22Rv1 (cell line): ENCODE measurements around the gene COL6A3.
"Not testable (repeated sequence)": the region's sequence is repeated elsewhere in the genome, so short reads cannot be mapped to it uniquely, and the experiment has no call there.

Source experiments
- H3K27ac ChIP-seq: fragments of 450-650 bp; 2 replicates; pipeline ENCODE4 v1.5.1; 2017
- ZFX ChIP-seq: fragments of 450-650 bp; IDR thresholded peaks from 2 replicates; pipeline ENCODE4 v1.6.1; 2017; ENCODE audit warnings: antibody characterized with exemption, borderline replicate concordance
- TF ChIP-seq, protein P1 (sequence below): fragments of 450-650 bp; IDR thresholded peaks from 2 replicates; pipeline ENCODE4 v1.5.1; 2017; ENCODE audit warnings: mild to moderate bottlenecking

The COL6A3 gene

GRCh38 chr2:237412988-237413776 is 782 bp downstream of the COL6A3 start:
- TF ChIP-seq, protein P1, sequence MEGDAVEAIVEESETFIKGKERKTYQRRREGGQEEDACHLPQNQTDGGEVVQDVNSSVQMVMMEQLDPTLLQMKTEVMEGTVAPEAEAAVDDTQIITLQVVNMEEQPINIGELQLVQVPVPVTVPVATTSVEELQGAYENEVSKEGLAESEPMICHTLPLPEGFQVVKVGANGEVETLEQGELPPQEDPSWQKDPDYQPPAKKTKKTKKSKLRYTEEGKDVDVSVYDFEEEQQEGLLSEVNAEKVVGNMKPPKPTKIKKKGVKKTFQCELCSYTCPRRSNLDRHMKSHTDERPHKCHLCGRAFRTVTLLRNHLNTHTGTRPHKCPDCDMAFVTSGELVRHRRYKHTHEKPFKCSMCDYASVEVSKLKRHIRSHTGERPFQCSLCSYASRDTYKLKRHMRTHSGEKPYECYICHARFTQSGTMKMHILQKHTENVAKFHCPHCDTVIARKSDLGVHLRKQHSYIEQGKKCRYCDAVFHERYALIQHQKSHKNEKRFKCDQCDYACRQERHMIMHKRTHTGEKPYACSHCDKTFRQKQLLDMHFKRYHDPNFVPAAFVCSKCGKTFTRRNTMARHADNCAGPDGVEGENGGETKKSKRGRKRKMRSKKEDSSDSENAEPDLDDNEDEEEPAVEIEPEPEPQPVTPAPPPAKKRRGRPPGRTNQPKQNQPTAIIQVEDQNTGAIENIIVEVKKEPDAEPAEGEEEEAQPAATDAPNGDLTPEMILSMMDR, result no peak
- TF ChIP-seq ZFX, result no peak
- no peak overlapping the region for H3K27ac ChIP-seq

GRCh38 chr2:237412646-237412987 is 1.3 kb downstream of the COL6A3 start:
- no peak overlapping the region for H3K27ac ChIP-seq
- no peak for TF ChIP-seq ZFX
- TF ChIP-seq, protein P1, result no peak

- TF ChIP-seq, protein P1, result no peak
- no peak for TF ChIP-seq ZFX
- H3K27ac ChIP-seq, result no peak overlapping the region
These were observed 2.1 kb downstream of the COL6A3 start for GRCh38 chr2:237411683-237412423.

GRCh38 chr2:237411092-237411601 is 2.8 kb downstream of the COL6A3 start:
- TF ChIP-seq ZFX, result no peak
- TF ChIP-seq, protein P1, result no peak
- no peak overlapping the region for H3K27ac ChIP-seq

- H3K27ac ChIP-seq, result not testable (repeated sequence)
These were observed 4.7 kb downstream of the COL6A3 start for GRCh38 chr2:237409263-237409662.

DNA sequence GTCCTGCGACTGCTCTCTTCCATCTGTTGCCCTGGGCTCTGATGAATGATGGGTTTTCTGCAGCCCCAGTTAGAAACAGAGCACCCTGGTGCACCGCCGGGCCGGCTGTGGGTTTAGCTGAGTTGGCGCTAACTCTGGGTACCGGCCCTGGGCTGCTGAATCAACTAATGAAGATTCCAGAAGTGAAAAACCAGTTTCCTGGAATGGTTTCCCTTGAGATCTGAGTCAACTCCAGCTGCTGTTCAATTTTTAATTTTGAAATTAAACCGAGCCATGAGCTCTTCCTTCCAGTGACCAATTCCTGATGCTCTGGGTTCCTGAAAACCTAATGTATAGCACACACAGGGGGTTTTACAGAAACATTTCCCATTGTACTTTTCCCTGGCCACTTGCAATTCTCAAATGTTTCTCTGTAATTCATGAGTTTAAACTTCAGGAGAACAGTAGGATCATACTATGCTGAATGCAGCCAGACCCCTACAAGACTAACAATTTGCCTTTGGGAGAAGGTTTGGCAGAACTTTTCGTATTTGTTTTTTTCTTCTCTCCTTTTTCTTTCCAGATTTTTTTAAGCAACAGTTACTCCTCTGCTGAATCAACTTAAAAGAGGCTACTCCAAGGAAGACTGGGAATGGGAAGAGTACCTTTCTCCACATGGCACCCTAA is 5.5 kb downstream of the COL6A3 start:
- H3K27ac ChIP-seq, result no peak overlapping the region
- TF ChIP-seq, protein P1, result no peak
- no peak for TF ChIP-seq ZFX

GRCh38 chr2:237407700-237408099 is 6.3 kb downstream of the COL6A3 start:
- TF ChIP-seq, protein P1, result no peak
- TF ChIP-seq ZFX, result no peak
- no peak overlapping the region for H3K27ac ChIP-seq
